Trophoblast cell (in vitro differentiated cells and primary cell): ENCODE data around the gene ALOX15.

Experiments used
- DNase-seq, 2 donors: peaks; one replicate each; pipeline ENCODE4 v3.0.0-alpha.2; 2016
- H2AFZ ChIP-seq: 2 replicates; pipeline ENCODE4 v1.6.1; 2013; ENCODE audit warnings: low read length, moderate library complexity, mild to moderate bottlenecking; ENCODE audit not compliant: insufficient read depth, poor library complexity
- H2AK5ac ChIP-seq: 2 replicates; pipeline ENCODE4 v1.6.1; 2013; ENCODE audit warnings: mild to moderate bottlenecking, low read length
- H2BK120ac ChIP-seq: 2 replicates; pipeline ENCODE4 v1.6.1; 2013; ENCODE audit warnings: low read length, mild to moderate bottlenecking, moderate library complexity; ENCODE audit not compliant: insufficient read depth, poor library complexity
- H2BK12ac ChIP-seq: 2 replicates; pipeline ENCODE4 v1.6.1; 2013; ENCODE audit warnings: mild to moderate bottlenecking, low read length, moderate library complexity
- H2BK5ac ChIP-seq: 2 replicates; pipeline ENCODE4 v1.6.1; 2013; ENCODE audit warnings: low read length, low read depth, moderate library complexity, mild to moderate bottlenecking; ENCODE audit not compliant: poor library complexity
- H3K14ac ChIP-seq: 2 replicates; pipeline ENCODE4 v1.6.1; 2013; ENCODE audit warnings: mild to moderate bottlenecking, low read length
- H3K18ac ChIP-seq: 2 replicates; pipeline ENCODE4 v1.6.1; 2013; ENCODE audit warnings: mild to moderate bottlenecking, low read length
- H3K23ac ChIP-seq: 2 replicates; pipeline ENCODE4 v1.6.1; 2013; ENCODE audit warnings: low read length
- H3K27ac ChIP-seq: 2 replicates; pipeline ENCODE4 v1.5.1; 2013; ENCODE audit warnings: low read depth, mild to moderate bottlenecking, inconsistent platforms, low read length, moderate library complexity
- H3K27me3 ChIP-seq: 2 replicates; pipeline ENCODE4 v1.6.1; 2013; ENCODE audit warnings: inconsistent platforms, mild to moderate bottlenecking, low read length, moderate library complexity; ENCODE audit not compliant: insufficient read depth
- H3K36me3 ChIP-seq, 2 experiments: 1 replicate in 1 of 2; 2 replicates in 1 of 2; pipeline ENCODE4 v1.6.1; 2013; ENCODE audit warnings: low read length in 2 of 2, mild to moderate bottlenecking in 2 of 2, moderate library complexity in 1 of 2; ENCODE audit not compliant: insufficient read depth in 2 of 2, control insufficient read depth in 1 of 2
- H3K4ac ChIP-seq: 2 replicates; pipeline ENCODE4 v1.6.1; 2013; ENCODE audit warnings: low read depth, mild to moderate bottlenecking, low read length, moderate library complexity
- H3K4me1 ChIP-seq, 2 experiments: 1 replicate in 1 of 2; 2 replicates in 1 of 2; pipeline ENCODE4 v1.6.1; 2013; ENCODE audit warnings: low read length in 2 of 2, mild to moderate bottlenecking in 2 of 2, moderate library complexity in 1 of 2; ENCODE audit not compliant: insufficient read depth in 2 of 2, control insufficient read depth in 1 of 2
- H3K4me2 ChIP-seq: 2 replicates; pipeline ENCODE4 v1.6.1; 2013; ENCODE audit warnings: inconsistent platforms, mild to moderate bottlenecking, low read length, moderate library complexity
- H3K4me3 ChIP-seq: 2 replicates; pipeline ENCODE4 v1.5.1; 2013; ENCODE audit warnings: mild to moderate bottlenecking, low read depth, low read length, inconsistent platforms
- H3K79me1 ChIP-seq: one replicate; pipeline ENCODE4 v1.6.1; 2013; ENCODE audit warnings: low read length
- H3K79me2 ChIP-seq: 2 replicates; pipeline ENCODE4 v1.6.1; 2013; ENCODE audit warnings: low read length, mild to moderate bottlenecking; ENCODE audit not compliant: control insufficient read depth, insufficient read depth, poor library complexity
- H3K9ac ChIP-seq: 2 replicates; pipeline ENCODE4 v1.6.1; 2013; ENCODE audit warnings: mild to moderate bottlenecking, low read length
- H3K9me3 ChIP-seq: 2 replicates; pipeline ENCODE4 v1.6.1; 2013; ENCODE audit warnings: low read depth, mild to moderate bottlenecking, control low read depth, inconsistent platforms, low read length; ENCODE audit not compliant: insufficient read depth
- H4K12ac ChIP-seq: 2 replicates; pipeline ENCODE4 v1.6.1; 2013; ENCODE audit warnings: low read depth, mild to moderate bottlenecking, low read length, moderate library complexity
- H4K8ac ChIP-seq: 2 replicates; pipeline ENCODE4 v1.6.1; 2013; ENCODE audit warnings: low read depth, mild to moderate bottlenecking, low read length, moderate library complexity
- H4K91ac ChIP-seq: one replicate; pipeline ENCODE4 v1.6.1; 2013; ENCODE audit warnings: low read depth, mild to moderate bottlenecking, low read length, moderate library complexity
- WGBS: extraction: QIAGEN DNeasy Blood & Tissue Kit; methylation state at CpG from one replicate; pipeline ENCODE4 v1.1.7; 2013; ENCODE audit warnings: missing lambda C conversion rate; ENCODE audit not compliant: insufficient read length, insufficient coverage; ENCODE audit errors: extremely low coverage; 5-methylcytosine and 5-hydroxymethylcytosine counted together

Gene ALOX15

DNA sequence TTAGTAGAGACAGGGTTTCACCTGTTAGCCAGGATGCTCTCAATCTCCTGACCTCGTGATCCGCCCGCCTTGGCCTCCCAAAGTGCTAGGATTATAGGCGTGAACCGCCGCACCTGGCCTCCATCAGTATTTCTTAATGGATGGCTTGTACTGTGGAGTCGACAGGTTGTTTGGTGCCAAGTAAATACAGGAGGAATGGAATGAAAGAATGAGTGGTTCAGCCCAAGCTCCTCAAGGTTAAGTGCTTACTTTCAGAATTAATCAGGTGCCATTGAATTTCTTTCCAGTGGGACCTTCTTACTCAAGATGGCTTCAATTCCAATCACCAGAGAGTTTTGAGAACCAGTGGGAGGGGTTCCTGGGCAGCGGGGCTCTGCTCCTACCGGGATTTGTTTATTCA, 25.0 kb downstream of the ALOX15 start:
- H3K27ac ChIP-seq, result no peak overlapping the region
- H3K9me3 ChIP-seq, result peaks cover 3% of the 10 kb centered on the region
- no peak overlapping the region for H3K14ac ChIP-seq
- no peaks in the 10 kb centered on the region for H3K79me1 ChIP-seq
- no peak overlapping the region for H4K12ac ChIP-seq
- H3K4me1 ChIP-seq, result peaks cover 6 to 8% of the 10 kb centered on the region in 2 experiments
- no peak overlapping the region for H4K91ac ChIP-seq
- H3K79me2 ChIP-seq, result no peaks in the 10 kb centered on the region
- H3K4ac ChIP-seq, result no peak overlapping the region
- H3K36me3 ChIP-seq, result no peaks in the 10 kb centered on the region
- H2BK120ac ChIP-seq, result no peak overlapping the region
- no peaks in the 10 kb centered on the region for H3K27me3 ChIP-seq
- no peak overlapping the region for H3K23ac ChIP-seq
- no peak overlapping the region for H2BK5ac ChIP-seq
- no peak for DNase-seq
- no peak overlapping the region for H2AK5ac ChIP-seq
- no peak overlapping the region for H4K8ac ChIP-seq
- H3K4me3 ChIP-seq, result no peak overlapping the region
- no CpG with 5 or more reads among the region's 9 CpGs for WGBS
- no peak overlapping the region for H2BK12ac ChIP-seq
- H2AFZ ChIP-seq, result no peak overlapping the region
- H3K9ac ChIP-seq, result no peak overlapping the region
- no peak overlapping the region for H3K18ac ChIP-seq
- H3K4me2 ChIP-seq, result no peak overlapping the region

DNA sequence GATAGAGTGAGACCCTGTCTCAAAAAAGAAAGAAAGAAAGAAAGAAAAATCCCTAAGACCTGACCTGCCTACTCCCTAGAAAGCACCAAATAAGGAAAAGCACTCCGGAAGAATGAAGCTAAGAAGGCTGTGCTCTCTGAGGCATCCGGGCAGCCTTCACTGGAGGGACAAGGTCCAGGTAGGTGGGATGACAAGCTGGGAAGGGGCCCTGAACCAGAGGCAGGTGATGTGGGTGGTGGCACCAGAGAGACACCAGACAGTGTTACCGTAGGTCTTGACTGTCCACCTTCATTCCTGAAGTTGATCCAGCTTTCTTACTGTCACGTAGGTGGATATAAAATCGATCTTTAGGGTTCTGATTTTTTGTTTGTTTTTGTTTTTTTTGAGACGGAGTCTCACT, 30.8 kb downstream of the ALOX15 start:
- Histone ChIP-seq H2BK5ac (no peak overlapping the region), H3K14ac (peak overlapping the region; percentile 20), H4K91ac (no peak overlapping the region), H3K18ac (no peak overlapping the region), H3K27me3 (no peaks in the 10 kb centered on the region), H2AFZ (no peak overlapping the region), H3K23ac (no peak overlapping the region), H2BK12ac (no peak overlapping the region), H3K27ac (peak overlapping the region; percentile 32), H3K4me1 (peaks cover 8 to 16% of the 10 kb centered on the region in 2 experiments), H4K8ac (no peak overlapping the region), H3K79me1 (peaks cover 3% of the 10 kb centered on the region), H4K12ac (no peak overlapping the region), H3K9me3 (peaks cover 2% of the 10 kb centered on the region), H3K9ac (no peak overlapping the region), H3K36me3 (peaks cover 23% of the 10 kb centered on the region in 2 experiments), H3K79me2 (no peaks in the 10 kb centered on the region), H2AK5ac (no peak overlapping the region), H3K4me2 (no peak overlapping the region), H3K4me3 (no peak overlapping the region), H2BK120ac (peak overlapping the region; percentile 7), H3K4ac (no peak overlapping the region)
- WGBS, result no CpG with 5 or more reads among the region's 6 CpGs
- DNase-seq, result no peak

DNA sequence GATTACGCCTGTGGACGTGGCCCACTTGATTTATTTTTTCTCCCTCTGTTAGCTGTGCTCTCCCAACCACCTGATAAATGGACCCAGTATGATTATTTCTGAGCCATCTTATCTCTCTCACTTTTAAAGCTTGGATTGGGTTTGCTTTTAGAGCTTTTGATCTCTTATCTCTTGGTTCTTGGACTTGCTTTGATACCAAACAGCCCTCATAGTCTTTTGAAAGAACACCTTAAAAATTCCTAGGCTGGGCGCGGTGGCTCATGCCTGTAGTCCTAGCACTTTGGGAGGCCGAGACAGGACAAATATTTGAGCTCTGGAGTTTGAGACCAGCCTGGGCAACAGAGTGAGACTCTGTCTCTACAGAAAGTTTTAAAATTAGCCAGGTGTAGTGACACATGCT, 31.3 kb downstream of the ALOX15 start:
- peak overlapping the region; percentile 20 for H3K14ac ChIP-seq
- H3K9ac ChIP-seq, result no peak overlapping the region
- WGBS, result no CpG with 5 or more reads among the region's 5 CpGs
- no peak overlapping the region for H2AFZ ChIP-seq
- peak overlapping the region; percentile 7 for H2BK120ac ChIP-seq
- peaks cover 25 to 27% of the 10 kb centered on the region in 2 experiments for H3K36me3 ChIP-seq
- DNase-seq, result peak; percentile 14 to 52
- H3K4ac ChIP-seq, result no peak overlapping the region
- no peaks in the 10 kb centered on the region for H3K27me3 ChIP-seq
- peaks cover 2% of the 10 kb centered on the region for H3K9me3 ChIP-seq
- H3K4me2 ChIP-seq, result no peak overlapping the region
- H4K8ac ChIP-seq, result no peak overlapping the region
- H2BK5ac ChIP-seq, result peak overlapping the region; percentile 16
- H3K79me2 ChIP-seq, result no peaks in the 10 kb centered on the region
- no peak overlapping the region for H2AK5ac ChIP-seq
- peaks cover 3% of the 10 kb centered on the region for H3K79me1 ChIP-seq
- H3K18ac ChIP-seq, result no peak overlapping the region
- H3K4me3 ChIP-seq, result no peak overlapping the region
- H4K12ac ChIP-seq, result no peak overlapping the region
- H3K23ac ChIP-seq, result no peak overlapping the region
- peak overlapping the region; percentile 32 for H3K27ac ChIP-seq
- no peak overlapping the region for H2BK12ac ChIP-seq
- H3K4me1 ChIP-seq, result peaks cover 10 to 18% of the 10 kb centered on the region in 2 experiments
- no peak overlapping the region for H4K91ac ChIP-seq

DNA sequence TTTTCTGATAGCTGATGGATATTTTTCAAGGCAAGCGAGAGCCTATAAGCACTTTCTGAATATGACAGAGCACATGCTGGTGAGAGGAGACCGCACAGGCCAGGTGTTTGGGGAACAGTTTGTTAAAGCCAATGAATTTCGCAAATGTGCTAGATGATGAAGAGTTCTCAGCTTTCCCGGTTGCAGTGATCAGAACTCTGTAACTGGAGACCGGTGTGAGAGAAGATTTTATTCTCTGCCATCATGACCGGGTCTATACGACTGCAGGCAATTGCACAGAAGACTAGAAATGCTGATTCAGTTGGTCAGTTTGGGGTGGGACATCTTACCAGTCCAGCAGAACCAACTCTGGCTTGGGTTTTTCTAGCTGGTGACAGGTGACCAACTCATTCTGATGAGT, 31.7 kb downstream of the ALOX15 start:
- no peaks in the 10 kb centered on the region for H3K27me3 ChIP-seq
- no peak overlapping the region for H3K18ac ChIP-seq
- H3K23ac ChIP-seq, result no peak overlapping the region
- no peak overlapping the region for H2BK12ac ChIP-seq
- DNase-seq, result no peak
- no peak overlapping the region for H2BK120ac ChIP-seq
- H3K9me3 ChIP-seq, result peaks cover 2% of the 10 kb centered on the region
- H4K91ac ChIP-seq, result no peak overlapping the region
- no CpG with 5 or more reads among the region's 7 CpGs for WGBS
- peaks cover 10 to 18% of the 10 kb centered on the region in 2 experiments for H3K4me1 ChIP-seq
- H4K8ac ChIP-seq, result no peak overlapping the region
- no peak overlapping the region for H2AFZ ChIP-seq
- H2BK5ac ChIP-seq, result peak overlapping the region; percentile 16
- no peak overlapping the region for H3K14ac ChIP-seq
- H3K4ac ChIP-seq, result peak overlapping the region; percentile 23
- H3K79me1 ChIP-seq, result peaks cover 3% of the 10 kb centered on the region
- H3K79me2 ChIP-seq, result no peaks in the 10 kb centered on the region
- H3K9ac ChIP-seq, result no peak overlapping the region
- no peak overlapping the region for H2AK5ac ChIP-seq
- H4K12ac ChIP-seq, result no peak overlapping the region
- H3K36me3 ChIP-seq, result peaks cover 27 to 29% of the 10 kb centered on the region in 2 experiments
- H3K4me3 ChIP-seq, result no peak overlapping the region
- peak overlapping the region; percentile 33 for H3K27ac ChIP-seq
- H3K4me2 ChIP-seq, result no peak overlapping the region
